ENCODE data around the gene TCEA3.

The TCEA3 gene

GRCh38 chr1:23362218-23362713 lies 62.3 kb downstream of the TCEA3 start:
- no peak for DNase-seq

GRCh38 chr1:23358310-23358875 lies 66.2 kb downstream of the TCEA3 start:
- DNase-seq: no peak

- no peak for DNase-seq
Measured at GRCh38 chr1:23357138-23357908, 67.2 kb downstream of the TCEA3 start.

- DNase-seq: no peak
Measured at GRCh38 chr1:23356471-23357137, 67.9 kb downstream of the TCEA3 start.

GRCh38 chr1:23354245-23354644 lies 70.3 kb downstream of the TCEA3 start:
- no peak for DNase-seq

- no peak for DNase-seq
Measured at GRCh38 chr1:23352096-23352695, 72.4 kb downstream of the TCEA3 start.

- no peak for DNase-seq
Measured at GRCh38 chr1:23345920-23346319, 78.6 kb downstream of the TCEA3 start.

- peak; percentile 56 for DNase-seq
Measured at GRCh38 chr1:23344987-23345472, 79.5 kb downstream of the TCEA3 start.

GRCh38 chr1:23344111-23344986 lies 80.2 kb downstream of the TCEA3 start, which contains the start of gene HNRNPR:
Gene HNRNPR (minus strand): TSS chr1:23344284. CDS start chr1:23341008, 3,276 bp downstream.
- DNase-seq: peak; percentile 99

- DNase-seq: no peak
Measured at GRCh38 chr1:23343221-23344110, 81.1 kb downstream of the TCEA3 start.

- no peak for DNase-seq
Measured at GRCh38 chr1:23341931-23342692, 82.4 kb downstream of the TCEA3 start.

- DNase-seq: no peak
Measured at GRCh38 chr1:23339632-23340031, 84.9 kb downstream of the TCEA3 start.

GRCh38 chr1:23337869-23338268 lies 86.7 kb downstream of the TCEA3 start:
- DNase-seq: no peak

- no peak for DNase-seq
Measured at GRCh38 chr1:23331713-23332112, 92.8 kb downstream of the TCEA3 start.

Measured in NCI-H526 treated with DMSO at 0.1 percent for 48 hours (cell line).